ENCODE data around the gene HPS4.

DNA sequence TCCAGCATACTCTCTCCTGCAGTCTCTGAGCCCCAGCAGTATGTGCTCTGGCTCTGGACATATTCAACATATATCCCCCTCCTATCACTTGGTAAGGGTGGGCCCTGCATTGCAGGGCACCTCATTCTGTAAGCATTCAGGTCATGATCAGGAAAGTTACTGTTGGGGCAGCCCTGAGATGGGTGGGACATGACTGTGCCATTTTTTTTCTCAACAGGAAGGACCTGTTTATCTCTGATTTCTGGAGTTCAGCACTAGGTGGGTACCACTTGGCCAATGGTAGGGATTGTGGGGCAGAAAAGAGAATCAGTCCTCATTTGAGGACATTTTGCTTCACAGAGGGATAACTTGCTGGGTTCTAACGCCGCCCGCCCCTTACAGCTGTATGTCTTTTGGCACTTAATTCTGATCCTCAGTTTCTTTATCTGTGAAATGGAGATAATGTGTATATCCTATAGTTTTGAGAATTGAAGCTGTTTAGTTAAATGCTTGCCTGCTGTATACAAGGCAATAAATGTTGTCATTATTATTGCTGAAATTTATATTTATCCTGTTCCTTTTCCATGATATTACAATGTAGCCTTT lies 2.3 kb upstream of the HPS4 start:
- TF ChIP-seq CTCF (conservative IDR thresholded peaks at IDR 0.05): no peak
- no peak for TF ChIP-seq EZH2 (IDR thresholded peaks at IDR 0.05; ENCODE audit: low read depth)

All from PC-9 (cell line).